Suprapubic skin (tissue), 4 donors: Measurements from ENCODE around the gene MEIS1.

Source experiments
- EP300 ChIP-seq: sonication (generic); formaldehyde crosslinking; IDR thresholded peaks from one replicate; pipeline ENCODE4 v1.6.1; 2017; ENCODE audit warnings: antibody characterized with exemption
- POLR2AphosphoS5 ChIP-seq, 3 donors: sonication (generic); formaldehyde crosslinking; IDR thresholded peaks; one replicate each; pipeline ENCODE4 v1.6.1; 2017; ENCODE audit warnings: antibody characterized with exemption in 3 of 3
- TF ChIP-seq, protein P1 (sequence below), 2 donors: fragments of 200-600 bp in 1 of 2; fragments of 450-650 bp in 1 of 2; sonication (generic) in 1 of 2; IDR thresholded peaks; one replicate each; pipeline ENCODE4 v1.5.1; 2016 to 2019; ENCODE audit warnings: antibody characterized with exemption in 2 of 2, mild to moderate bottlenecking in 1 of 2, moderate library complexity in 1 of 2

DNA sequence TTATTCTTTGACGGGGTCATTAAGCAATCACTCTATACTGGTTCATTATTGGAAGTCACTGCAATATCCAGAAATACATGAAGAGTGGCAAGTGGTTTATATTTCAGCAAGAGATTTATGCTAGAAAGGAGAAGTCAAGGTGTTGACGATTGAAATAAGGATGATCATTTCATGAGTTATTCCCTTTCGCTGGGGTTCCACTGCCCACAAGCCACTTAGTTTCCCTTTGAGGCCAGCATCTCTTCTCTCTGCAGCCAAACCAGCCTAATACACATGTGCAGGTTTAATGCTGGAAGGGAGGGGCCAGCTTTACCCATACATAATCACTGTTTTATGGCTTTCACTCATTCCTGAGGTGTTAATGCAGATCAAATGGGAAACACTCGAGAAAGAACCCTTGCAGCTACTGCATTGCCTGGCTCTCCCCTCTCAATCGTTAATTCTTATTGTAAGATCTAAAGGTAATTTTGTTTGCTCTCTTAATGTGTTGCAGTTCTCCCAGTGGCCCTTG lies 108.4 kb downstream of the MEIS1 start:
- no peak for TF ChIP-seq POLR2AphosphoS5 (IDR thresholded peaks at IDR 0.05)
- TF ChIP-seq, protein P1, sequence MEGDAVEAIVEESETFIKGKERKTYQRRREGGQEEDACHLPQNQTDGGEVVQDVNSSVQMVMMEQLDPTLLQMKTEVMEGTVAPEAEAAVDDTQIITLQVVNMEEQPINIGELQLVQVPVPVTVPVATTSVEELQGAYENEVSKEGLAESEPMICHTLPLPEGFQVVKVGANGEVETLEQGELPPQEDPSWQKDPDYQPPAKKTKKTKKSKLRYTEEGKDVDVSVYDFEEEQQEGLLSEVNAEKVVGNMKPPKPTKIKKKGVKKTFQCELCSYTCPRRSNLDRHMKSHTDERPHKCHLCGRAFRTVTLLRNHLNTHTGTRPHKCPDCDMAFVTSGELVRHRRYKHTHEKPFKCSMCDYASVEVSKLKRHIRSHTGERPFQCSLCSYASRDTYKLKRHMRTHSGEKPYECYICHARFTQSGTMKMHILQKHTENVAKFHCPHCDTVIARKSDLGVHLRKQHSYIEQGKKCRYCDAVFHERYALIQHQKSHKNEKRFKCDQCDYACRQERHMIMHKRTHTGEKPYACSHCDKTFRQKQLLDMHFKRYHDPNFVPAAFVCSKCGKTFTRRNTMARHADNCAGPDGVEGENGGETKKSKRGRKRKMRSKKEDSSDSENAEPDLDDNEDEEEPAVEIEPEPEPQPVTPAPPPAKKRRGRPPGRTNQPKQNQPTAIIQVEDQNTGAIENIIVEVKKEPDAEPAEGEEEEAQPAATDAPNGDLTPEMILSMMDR (IDR thresholded peaks at IDR 0.05) = no peak
- TF ChIP-seq EP300 = no peak
